Ammon's horn (tissue), 1 donor: ENCODE data around the gene DHFR2.
"Not testable (repeated sequence)": the region's sequence is repeated elsewhere in the genome, so short reads cannot be mapped to it uniquely, and the experiment has no call there.

ENCODE experiments used
- DNase-seq: peaks from one replicate; pipeline ENCODE4 v3.0.0-alpha.2; 2016; ENCODE audit warnings: low spot score

The DHFR2 gene

DNA sequence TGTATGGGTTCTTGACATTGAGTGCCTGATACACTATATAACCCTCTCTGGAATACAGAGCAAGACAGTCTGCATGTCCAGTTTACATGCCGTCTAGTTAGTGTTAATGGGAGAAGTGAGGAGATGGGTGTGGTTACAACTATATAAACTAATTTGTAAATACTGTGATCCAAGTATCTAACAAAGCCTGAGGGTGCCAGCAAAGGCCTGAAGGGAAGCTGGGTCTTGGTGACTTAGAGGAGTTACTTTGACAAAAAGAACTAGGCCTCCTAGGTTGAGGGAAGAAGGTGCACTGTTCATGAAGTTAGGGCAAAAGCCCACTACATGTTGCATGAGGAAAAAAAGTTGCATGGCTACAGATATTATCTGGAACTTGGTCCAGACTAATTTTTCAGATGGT, 2.4 kb upstream of the DHFR2 start:
- DNase-seq, result no peak

DNA sequence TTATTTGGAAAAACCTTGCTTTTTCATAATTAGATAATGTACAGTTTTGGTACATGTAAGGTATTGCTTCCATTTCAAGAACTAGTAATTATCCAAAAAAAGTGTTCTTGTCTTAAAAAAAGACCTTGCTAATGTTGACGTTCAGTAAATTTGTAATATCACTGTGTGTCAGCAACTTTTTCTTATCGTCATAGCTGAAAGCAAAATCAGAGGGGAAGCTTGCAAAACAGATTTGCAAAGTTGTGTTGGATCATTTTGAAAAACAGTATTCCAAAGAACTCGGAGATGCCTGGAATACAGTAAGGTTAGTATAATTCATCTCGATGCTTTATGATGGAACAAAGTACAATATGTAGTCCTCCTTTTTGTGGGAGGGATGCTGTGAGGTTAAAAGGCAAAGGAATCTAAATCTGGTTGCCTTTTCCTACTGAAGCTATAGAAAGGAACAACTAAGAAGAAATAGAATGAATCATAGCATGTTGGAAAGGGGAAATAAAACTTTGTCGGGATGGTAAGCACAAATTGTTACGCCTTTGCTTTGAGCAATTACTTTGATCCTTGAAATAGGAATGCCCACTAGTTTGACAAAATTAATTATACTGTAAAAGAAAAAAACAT, 1.6 kb upstream of the DHFR2 start:
- no peak for DNase-seq

DNA sequence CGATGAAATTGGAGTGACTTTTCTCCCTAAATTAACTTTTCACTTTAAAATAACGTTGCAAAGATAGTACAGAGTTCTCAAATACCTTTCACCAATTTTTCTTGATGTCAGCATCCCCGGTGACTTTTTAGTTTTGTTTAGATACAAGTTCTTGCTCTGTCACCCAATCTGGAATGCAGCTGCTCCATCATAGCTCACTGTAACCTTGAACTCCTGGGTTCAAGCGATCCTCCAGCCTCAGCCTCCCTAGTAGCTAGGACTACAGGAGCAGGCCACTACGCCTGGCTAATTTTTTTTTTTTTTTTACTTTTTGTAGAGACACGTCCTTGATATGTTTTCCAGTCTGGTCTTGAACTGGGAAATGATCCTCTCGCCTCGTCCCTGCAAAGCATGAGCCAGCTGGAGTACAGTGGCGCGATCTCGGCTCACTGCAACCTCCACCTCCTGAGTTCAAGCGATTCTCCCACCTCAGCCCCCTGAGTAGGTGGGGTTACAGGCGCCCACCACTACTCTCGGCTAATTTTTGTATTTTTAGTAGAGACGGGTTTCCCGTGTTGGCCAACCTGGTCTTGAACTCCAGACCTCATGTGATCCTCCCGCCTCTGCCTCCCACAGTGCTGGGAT, 892 bp upstream of the DHFR2 start:
- no peak for DNase-seq

DNA sequence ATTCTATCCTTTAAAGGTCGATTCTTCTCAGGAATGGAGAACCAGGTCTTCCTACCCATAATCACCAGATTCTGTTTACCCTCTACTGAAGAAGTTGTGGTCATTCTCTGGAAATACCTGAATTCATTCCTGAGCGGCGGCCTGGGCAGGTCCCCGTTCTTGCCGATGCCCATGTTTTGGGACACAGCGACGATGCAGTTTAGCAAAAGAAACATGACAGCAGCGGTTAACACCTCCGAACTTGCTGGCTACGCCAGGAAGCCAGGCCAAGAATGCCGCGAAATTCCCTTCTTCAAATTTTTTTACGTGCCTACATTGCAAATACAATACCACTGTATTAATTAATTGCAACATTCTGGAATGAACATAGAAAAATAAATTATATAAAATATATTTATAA, 1.4 kb downstream of the DHFR2 start:
- DNase-seq, result no peak

DNA sequence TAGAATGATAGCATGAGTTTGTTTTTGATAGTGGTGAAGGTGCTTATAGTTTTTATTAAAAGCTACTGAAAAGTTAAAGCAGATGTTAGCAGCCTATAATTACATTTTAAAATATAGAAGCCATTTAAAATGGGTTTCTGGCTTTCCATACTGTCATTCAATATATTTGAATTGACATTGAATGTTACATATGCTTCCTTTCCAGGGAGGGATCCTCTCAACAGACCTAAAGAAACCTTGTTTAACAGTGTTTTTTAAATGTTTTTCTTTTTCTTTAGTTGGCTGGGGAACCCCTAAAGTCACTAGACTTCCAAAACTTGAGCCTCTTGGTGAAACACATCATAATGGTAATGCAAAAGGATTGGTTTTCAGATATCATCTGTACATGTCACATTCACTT, 12.2 kb downstream of the DHFR2 start:
- no peak for DNase-seq

DNA sequence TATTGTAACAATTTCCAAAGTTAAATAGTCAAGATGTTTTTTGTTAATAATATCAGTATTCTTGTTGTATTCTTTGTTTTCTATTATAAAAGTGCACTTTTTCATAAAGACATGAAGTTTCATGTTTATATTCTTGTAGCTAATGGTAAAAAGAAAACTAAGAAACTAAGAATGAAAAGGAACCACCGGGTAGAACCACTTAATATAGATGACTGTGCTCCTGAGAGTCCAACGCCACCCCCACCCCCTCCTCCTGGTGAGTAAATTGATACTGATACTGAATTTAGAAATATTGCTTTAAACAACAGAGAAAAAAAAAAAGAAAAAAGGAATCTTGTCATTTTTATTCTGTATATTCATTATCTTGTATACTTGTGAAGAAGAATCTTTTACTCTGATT, 13.4 kb downstream of the DHFR2 start:
- DNase-seq, result no peak

DNA sequence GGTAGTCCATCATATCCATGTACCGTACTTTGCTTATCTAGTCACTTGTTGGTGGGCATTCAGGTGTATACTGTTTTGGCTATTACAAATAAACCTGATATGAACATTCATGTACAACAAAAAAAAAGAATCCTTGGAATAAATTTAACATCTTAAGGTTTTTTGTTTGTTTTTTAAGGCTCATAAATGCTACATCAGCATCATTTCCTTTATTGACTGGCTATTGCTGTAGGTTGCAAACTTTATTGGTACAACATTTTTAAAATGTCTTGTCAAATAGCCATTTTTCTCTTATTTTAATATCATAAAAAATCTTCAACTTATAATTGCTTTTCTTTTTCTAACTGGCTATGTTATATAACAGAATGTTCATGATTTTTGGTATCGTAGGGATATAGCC, 16.2 kb downstream of the DHFR2 start:
- no peak for DNase-seq

DNA sequence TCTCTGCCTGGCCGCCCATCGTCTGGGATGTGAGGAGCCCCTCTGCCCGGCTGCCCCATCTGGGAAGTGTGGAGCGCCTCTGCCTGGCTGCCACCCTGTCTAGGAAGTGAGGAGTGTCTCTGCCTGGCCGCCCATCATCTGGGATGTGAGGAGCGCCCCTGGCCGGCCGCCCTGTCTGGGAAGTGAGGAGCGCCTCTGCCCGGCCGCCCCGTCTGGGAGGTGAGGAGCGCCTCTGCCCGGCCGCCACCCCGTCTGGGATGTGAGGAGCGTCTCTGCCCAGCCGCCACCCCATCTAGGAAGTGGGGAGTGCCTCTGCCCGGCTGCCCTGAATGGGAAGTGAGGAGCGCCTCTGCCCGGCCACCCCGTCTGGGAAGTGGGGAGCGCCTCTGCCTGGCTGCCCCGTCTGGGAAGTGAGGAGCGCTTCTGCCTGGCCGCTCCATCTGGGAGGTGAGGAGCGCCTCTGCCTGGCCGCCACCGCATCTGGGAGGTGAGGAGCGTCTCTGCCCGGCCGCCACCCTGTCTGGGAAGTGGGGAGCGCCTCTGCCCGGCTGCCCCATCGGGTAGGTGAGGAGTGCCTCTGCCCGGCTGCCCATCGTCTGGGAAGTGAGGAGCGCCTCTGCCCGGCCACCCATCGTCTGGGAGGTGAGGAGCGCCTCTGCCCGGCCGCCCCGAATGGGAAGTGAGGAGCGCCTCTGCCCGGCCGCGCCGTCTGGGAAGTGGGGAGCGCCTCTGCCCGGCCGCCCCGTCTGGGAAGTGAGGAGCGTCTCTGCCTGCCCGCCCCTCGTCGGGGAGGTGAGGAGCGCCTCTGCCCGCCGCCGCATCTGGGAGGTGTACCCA, 18.4 kb downstream of the DHFR2 start:
- DNase-seq, result not testable (repeated sequence)

DNA sequence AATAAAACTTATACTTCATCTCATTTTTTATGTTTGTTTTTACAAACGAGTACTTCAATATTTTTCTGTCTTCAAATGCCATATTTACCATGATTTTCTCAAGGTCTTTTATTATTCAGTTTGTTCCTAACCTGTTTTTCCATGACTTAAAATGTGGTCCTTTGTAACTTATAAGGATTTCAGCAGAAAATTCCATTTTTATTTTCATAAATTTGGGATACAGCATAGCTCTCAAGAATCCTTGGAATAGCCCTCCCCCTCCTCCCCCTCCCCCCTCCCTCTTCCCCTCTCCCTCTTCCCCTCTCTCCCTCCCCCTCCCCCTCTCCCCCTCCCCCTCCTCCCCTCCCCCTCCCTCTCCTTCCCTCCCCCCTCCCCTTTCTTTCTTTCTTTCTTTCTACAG, 19.4 kb downstream of the DHFR2 start:
- DNase-seq, result no peak

DNA sequence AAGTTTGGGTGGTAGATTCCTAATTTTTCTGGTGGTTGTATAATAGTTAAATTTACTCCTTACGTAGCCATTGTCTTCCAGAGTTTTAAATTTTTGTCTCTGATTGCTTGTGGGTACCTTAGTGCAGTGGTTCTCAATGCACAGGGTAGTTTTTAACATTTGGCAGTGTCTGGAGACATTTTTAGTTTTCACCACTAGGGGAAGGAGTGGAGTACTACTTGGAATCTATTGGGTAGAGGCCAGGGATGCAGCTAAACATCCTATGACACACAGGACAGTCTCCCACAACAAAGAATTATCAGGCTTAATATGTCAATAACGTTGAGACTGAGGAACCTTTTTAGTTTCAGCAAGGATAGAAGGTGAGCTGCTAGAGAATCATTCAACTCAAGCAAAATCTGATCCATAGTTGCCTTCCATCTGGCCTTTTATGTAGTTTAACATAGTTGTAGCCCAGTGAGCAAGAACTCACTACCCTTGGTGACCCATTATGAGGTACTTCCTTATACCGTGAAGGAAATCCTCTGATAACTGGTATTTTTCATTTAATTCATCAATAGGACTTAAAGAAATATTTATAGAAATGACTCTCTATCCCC, 25.7 kb downstream of the DHFR2 start:
- DNase-seq, result peak; percentile 12

DNA sequence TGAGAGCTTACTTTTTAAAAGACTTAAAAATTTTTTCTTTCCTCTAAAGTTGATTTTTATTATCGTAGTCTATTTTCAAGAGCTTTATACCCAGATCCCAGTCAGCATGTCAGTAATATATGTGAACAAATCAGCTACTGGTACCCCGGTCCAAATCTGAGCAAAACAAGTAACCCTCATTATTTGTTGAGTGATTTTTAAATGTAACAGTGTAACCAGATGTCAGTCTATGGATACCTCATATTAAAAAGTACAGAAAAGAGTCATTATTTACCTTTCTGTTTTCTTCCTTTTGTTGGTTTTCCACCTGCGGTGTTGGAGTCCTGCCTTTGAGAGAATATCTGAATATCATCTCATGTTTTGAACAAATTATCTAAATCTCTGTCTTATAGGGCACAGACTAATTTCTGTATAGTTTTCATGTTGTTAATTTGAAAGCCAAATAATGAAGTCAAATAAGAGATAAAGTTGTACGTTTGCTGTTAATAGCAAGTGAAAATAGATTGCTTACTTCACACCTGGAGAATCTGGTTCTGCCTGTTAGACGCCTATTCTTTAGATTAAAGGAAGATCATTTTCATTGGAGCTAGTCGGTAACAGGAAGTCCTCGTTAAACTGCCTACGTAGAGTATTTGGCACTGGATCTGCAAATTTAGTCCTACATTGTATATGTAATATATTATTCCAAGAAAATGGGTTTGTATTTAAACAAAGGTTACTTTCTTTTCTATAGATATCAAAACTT, 34.5 kb downstream of the DHFR2 start, which contains the start of gene STX19:
Gene STX19 (minus strand): TSS at position 505 of the 745 bp plus-strand sequence. CDS start 13,328 bp downstream, outside the sequence.
- DNase-seq, result no peak

DNA sequence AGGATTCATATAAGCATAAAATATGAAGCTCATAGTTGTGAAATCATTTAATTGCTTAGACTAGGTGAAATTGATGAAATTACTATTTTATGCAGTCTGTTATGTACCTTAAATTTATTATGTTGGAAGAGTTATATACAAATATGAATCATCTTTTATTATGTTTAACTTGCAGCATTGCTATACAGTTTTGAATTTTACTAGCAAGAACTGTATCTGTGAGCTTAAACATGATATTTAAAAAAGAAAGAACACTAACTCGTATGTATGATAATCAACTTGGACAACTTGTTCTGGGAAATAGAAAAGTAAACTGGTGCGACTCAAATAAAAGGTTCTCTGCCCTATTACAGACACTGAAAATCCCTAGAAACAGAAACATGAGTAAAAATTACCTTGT, 36.1 kb downstream of the DHFR2 start:
- DNase-seq, result no peak

DNA sequence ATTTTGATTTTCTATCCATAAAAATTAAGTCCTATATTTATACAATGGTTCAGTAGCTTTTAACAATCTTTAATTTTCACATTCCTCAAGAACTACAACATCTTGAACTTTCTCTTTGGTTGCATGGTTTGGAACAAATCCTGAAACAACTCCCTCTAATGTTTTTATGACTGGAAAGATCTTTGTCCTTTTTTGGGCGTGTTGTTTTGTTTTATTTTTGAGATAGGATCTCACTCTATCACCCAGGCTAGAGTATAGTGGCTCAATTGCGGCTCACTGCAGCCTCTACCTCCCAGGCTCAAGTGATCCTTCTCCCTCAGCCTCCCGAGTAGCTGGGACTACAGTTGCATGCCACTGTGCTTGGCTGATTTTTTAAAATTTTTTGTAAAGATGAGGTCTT, 38.3 kb downstream of the DHFR2 start:
- DNase-seq, result no peak

DNA sequence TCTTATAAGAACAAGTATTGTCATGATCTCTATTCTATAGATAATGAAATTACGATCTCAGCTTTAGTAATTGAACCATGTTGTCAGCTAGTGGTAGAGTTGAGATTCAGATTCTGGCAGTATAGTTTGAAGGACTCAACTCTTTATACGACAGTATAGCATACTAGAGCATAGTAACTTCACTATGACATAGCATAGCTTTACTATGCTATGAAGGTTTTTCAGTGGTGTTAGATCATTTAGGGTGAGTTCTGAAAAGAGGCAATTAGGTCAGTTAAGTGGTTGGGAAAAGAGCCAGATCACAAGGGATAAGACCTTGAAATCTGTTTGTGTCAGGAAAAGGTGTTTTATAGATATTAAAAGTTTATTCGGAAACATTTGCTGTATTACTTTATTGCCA, 42.4 kb downstream of the DHFR2 start:
- DNase-seq, result no peak

DNA sequence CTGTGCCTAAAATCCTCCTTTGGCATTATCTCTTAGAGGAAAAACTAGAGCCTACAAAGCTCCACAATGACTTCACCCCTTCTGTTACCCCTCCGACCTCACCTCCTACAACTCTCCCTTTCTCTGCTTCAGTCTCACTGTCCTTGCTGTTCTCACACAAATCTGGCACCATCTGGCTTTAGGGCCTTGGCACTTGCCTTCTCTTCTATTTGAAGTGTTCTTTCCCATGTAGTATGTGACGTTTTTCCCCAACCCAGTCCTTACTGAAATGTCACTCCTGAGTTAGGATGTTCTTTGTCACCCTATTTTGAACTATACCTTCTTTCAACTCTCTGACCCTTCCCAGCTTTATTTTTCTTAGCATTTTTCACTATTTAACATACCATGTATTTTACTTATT, 43.1 kb downstream of the DHFR2 start:
- DNase-seq, result no peak

DNA sequence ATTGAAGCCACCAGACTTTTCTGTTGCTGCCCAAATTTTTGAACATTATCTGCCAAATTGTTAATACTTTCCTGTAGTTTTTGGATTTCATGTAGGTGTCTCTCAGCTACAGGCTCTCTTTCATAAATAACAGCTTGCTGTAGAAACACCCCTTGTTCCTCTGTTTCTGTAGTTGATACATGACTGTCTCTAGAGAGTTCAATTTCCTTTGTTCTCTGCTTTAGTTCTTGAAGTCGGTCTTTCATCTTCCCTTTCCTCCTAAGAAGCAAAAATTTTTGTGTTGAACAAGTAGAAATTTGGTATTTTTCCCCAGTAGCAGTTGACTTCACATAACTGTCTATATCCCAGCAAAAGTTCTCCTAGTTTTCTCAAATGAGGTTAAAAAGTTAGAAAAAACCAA, 47.7 kb downstream of the DHFR2 start:
- no peak for DNase-seq

DNA sequence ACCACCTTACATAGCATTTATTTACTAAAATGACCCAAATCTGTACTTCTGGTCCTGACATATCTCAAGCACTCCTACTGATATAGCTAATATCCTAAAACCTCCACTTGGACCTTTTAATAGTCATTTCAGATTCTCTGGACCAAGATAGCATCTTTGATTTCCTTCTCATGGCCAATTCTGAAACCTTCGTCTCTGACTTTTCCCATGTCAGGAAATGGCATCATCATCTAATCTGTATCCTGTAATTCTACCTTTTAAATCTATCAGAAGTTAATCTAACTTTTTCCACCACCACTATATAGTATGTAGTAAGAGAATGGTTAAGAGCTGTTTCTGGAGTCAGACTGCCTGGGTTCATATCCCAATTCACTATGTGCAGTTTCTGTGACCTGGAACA, 50.5 kb downstream of the DHFR2 start:
- no peak for DNase-seq

DNA sequence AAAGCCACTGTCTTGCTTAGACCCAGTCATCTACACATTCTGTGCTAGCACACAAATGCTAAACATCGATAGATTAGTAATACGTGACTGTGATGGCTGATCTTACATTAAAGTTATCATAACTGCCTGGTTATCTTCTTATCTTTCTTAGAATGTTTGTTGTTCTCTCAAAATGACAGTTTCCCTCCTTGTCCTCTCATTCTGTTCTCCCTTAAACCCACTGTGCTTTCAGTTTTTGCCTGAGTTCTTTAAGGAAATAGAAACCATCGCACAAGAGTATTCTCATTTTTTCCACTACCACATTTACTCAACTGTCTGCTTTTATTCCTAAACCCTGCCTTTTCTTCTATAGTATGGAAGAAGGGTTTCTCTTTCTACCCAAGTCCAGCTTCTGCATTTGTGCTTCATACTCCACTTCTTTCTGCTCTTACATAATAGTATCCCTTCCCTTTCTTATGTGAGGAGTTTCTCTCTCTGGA, 51.4 kb downstream of the DHFR2 start:
- DNase-seq, result no peak

DNA sequence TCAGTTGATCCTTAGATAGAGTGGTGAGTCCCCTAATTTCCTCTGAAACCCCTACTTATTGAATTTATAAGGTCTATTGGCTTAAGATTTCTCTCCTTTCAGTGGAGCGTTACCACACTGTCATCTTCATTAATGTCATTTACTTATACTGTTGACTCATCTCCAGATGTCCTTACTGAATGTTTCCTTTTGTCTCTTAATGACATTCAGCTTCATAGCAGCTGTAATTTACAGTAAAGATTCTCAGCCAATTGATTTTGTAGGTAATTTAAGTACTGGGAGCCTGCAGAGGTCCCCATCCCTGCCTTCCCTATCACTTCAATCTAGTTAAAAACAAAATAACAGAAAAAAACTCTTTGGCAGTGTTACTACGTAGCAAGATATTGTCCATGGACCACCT, 53.1 kb downstream of the DHFR2 start:
- no peak for DNase-seq

DNA sequence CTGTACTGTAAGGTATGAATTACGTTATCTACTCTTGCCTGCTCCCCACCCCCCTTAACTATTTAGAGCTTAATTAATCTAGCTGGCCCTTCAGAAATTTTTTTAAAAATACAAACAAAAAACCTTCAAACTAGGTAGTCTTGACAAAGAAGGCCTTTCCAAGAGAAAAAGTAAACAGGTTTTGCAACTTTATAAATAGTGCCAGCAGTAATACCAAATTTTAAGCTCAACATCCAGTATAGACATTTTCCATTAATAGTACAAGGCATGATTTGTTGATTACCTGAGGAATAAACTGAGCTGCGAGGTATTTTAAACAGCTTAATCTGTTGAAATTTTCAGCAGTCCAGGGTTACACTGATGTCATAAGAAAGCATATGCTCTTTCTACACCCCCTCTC, 54.5 kb downstream of the DHFR2 start:
- no peak for DNase-seq
